Activated CD4-positive, alpha-beta memory T cell treated with anti-CD3 and anti-CD28 coated beads, Interleukin-2, amount 10 ng/mL, durations not matched to agents 7 days and 5 days (primary cell): Measurements from ENCODE around the gene PYGB. TPM values are rescaled to one million over a fixed set of nuclear protein-coding genes. Genes with fewer than 3 reads are reported as not detected.
"Not testable (repeated sequence)": the region's sequence is repeated elsewhere in the genome, so short reads cannot be mapped to it uniquely, and the experiment has no call there.

Source experiments
- CTCF ChIA-PET: fragments of 350-600 bp; sonication (Branson Sonifier 250); formaldehyde crosslinking; loops from one replicate; lab custom pipeline; 2021; ENCODE audit warnings: antibody characterized with exemption, inconsistent platforms; lab: Charles Lee
- POLR2A ChIA-PET: fragments of 350-600 bp; sonication (Branson Sonifier 250); formaldehyde crosslinking; loops from one replicate; lab custom pipeline; 2021; ENCODE audit warnings: antibody characterized with exemption; lab: Charles Lee
- DNase-seq: peaks from one replicate; pipeline ENCODE4 v3.0.0-alpha.2; 2020
- H3K27ac Mint-ChIP-seq: one replicate; pipeline ENCODE4 v1.8.0; 2021; ENCODE audit warnings: mild to moderate bottlenecking, mixed read lengths
- H3K27me3 Mint-ChIP-seq: one replicate; pipeline ENCODE4 v1.8.0; 2021; ENCODE audit warnings: mixed read lengths
- H3K36me3 Mint-ChIP-seq: one replicate; pipeline ENCODE4 v1.8.0; 2021; ENCODE audit warnings: low read depth, mixed read lengths
- H3K4me1 Mint-ChIP-seq: one replicate; pipeline ENCODE4 v1.8.0; 2021; ENCODE audit warnings: mixed read lengths
- H3K4me3 Mint-ChIP-seq: one replicate; pipeline ENCODE4 v1.8.0; 2021; ENCODE audit warnings: mild to moderate bottlenecking, mixed read lengths
- H3K9me3 Mint-ChIP-seq: one replicate; pipeline ENCODE4 v1.8.0; 2021; ENCODE audit warnings: mixed read lengths
- total RNA-seq, 2 experiments: library from RNA; stranded (reverse); gene quantifications; one replicate each; pipeline ENCODE4 v1.2.3, GENCODE V29; 2021

The PYGB gene
- total RNA-seq, 2 experiments from 2014 or later, result 28.4 to 29.8 TPM

DNA sequence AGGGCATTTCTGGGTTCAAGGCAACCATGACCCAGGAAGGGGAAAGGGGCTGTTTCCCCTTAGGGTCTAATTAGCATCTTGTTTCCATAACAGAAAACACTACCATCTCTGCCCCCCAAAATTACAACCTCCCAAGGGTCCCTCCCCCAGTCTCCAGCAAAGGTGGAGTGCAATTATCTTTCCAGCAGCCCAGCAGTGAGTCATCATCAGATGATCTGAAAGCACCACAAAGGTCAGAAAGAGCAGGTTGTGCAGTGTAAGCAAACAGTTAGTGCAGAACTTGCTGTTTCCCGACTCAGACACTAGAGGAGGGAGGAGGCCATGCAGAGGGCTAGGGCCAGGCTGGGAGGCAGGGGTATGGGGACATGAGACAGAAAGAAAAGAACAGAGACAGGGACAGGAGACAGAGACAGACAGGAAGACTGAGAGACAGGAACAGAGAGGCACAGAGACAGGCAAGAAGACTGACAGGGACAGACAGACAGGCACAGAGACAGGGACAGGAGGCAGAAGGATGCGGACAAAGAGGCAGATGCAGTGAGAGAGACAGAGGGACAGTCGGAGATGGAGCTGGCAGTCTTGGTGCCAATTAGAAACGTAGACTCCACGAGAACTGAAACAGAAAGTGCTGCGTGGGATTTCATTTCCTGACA lies 62.5 kb downstream of the PYGB start:
- CTCF ChIA-PET, result interaction anchor here (1.1 to 3.8 kb wide), 2 partner anchors 88 to 98 kb away, joined by 3 to 22 read pairs; no protein-coding TSS in a partner anchor
- H3K4me1 Mint-ChIP-seq, result peaks cover 43% of the 10 kb centered on the region
- H3K4me3 Mint-ChIP-seq, result peak overlapping the region; percentile 72
- POLR2A ChIA-PET, result interaction anchor here (2.0 kb wide), 1 partner anchor 97 kb away, joined by 7 read pairs; the partner anchor contains the start of gene GINS1
- H3K36me3 Mint-ChIP-seq, result peaks cover 5% of the 10 kb centered on the region
- H3K9me3 Mint-ChIP-seq, result no peaks in the 10 kb centered on the region
- DNase-seq, result peak; percentile 76
- H3K27me3 Mint-ChIP-seq, result no peaks in the 10 kb centered on the region
- peak overlapping the region; percentile 98 for H3K27ac Mint-ChIP-seq

DNA sequence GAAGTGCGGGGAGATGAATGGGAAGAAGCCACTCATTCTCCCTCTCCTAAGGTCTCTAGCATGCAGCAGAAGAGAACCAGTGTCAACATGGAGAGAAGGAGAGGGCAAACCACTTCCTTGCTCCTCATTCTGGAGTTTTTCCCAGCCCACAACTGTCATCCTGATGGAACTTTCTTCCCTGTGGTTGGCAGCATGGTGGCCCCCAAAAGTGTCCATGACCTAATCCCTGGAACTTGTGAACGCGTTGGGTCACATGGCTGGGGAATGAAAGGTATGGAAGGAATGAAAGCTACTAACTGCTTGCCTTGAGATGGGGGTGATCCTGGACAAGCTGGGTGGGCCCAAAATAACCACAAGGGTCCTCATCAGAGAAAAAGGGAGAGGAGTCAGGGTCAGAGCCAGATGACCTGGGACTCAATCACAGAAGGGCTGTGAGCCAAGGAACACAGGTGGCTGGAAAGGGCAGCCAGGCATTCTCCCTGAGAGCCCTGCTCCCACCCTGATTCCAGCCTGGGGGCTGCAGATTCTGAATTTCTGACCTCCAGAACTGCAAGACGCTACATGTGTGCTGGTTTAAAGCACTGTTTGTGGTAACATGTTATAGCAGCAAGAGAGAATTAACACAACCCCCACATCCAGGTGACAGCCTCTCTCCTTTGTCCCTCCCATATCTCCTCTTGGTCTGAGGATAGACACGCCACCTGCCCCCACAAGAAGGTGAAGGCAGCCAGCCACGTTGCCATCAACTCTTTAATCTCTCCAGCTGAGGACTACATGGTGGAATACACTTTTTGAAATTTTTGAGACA lies 63.2 kb downstream of the PYGB start:
- peaks cover 48% of the 10 kb centered on the region for H3K4me1 Mint-ChIP-seq
- CTCF ChIA-PET, result interaction anchor here (1.1 to 3.8 kb wide), 2 partner anchors 87 to 97 kb away, joined by 3 to 22 read pairs; no protein-coding TSS in a partner anchor

DNA sequence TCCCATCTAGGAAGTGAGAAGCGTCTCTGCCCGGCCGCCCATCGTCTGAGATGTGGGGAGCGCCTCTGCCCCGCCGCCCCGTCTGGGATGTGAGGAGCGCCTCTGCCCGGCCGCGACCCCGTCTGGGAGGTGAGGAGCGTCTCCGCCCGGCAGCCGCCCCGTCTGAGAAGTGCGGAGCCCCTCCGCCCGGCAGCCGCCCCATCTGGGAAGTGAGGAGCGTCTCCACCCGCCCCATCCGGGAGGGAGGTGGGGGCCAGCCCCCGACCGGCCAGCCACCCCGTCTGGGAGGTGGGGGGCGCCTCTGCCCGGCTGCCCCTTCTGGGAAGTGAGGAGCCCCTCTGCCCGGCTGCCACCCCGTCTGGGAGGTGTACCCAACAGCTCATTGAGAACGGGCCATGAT lies 64.8 kb downstream of the PYGB start:
- H3K4me3 Mint-ChIP-seq, H3K36me3 Mint-ChIP-seq, POLR2A ChIA-PET, H3K9me3 Mint-ChIP-seq, H3K27me3 Mint-ChIP-seq, H3K27ac Mint-ChIP-seq, DNase-seq: not testable (repeated sequence)
- CTCF ChIA-PET, result interaction anchor here (3.8 kb wide), 1 partner anchor 86 kb away, joined by 22 read pairs; no protein-coding TSS in a partner anchor
- H3K4me1 Mint-ChIP-seq, result peaks cover 48% of the 10 kb centered on the region

More for the DNA sequence above, 63.2 kb downstream of the PYGB start:
- H3K27ac Mint-ChIP-seq, result peak overlapping the region; percentile 98
- no peaks in the 10 kb centered on the region for H3K9me3 Mint-ChIP-seq
- H3K36me3 Mint-ChIP-seq, result peaks cover 5% of the 10 kb centered on the region
- H3K4me3 Mint-ChIP-seq, result peak overlapping the region; percentile 72
- POLR2A ChIA-PET, result interaction anchor here (2.0 kb wide), 1 partner anchor 96 kb away, joined by 7 read pairs; the partner anchor contains the start of gene GINS1
- DNase-seq, result no peak
- no peaks in the 10 kb centered on the region for H3K27me3 Mint-ChIP-seq

DNA sequence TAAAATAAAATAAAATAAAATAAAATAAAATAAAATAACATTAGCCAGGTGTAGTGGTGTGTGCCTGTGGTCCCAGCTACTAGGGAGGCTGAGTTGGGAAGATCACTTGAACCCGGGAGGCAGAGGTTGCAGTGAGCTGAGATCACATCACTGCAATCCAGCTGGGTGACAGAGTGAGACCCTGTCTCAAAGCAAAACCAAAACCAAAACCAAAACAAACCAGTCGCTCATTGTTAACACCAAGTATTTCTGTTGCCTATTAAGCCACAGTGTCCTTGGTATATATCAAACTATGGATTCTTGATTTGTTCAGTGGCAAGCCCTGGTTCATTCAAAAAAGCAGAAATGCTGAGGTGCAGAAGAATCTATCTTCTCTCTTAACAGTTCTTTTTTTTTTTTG lies 65.7 kb downstream of the PYGB start:
- Mint-ChIP-seq H3K9me3 (no peaks in the 10 kb centered on the region), H3K4me3 (no peak overlapping the region), H3K4me1 (peaks cover 48% of the 10 kb centered on the region), H3K27me3 (no peaks in the 10 kb centered on the region), H3K27ac (peak overlapping the region; percentile 56), H3K36me3 (peaks cover 2% of the 10 kb centered on the region)
- no peak for DNase-seq
- ChIA-PET CTCF (no interaction called here), POLR2A (interaction anchor here (2.3 kb wide), 1 partner anchor 77 kb away, joined by 6 read pairs; the partner anchor contains the start of gene ABHD12)

DNA sequence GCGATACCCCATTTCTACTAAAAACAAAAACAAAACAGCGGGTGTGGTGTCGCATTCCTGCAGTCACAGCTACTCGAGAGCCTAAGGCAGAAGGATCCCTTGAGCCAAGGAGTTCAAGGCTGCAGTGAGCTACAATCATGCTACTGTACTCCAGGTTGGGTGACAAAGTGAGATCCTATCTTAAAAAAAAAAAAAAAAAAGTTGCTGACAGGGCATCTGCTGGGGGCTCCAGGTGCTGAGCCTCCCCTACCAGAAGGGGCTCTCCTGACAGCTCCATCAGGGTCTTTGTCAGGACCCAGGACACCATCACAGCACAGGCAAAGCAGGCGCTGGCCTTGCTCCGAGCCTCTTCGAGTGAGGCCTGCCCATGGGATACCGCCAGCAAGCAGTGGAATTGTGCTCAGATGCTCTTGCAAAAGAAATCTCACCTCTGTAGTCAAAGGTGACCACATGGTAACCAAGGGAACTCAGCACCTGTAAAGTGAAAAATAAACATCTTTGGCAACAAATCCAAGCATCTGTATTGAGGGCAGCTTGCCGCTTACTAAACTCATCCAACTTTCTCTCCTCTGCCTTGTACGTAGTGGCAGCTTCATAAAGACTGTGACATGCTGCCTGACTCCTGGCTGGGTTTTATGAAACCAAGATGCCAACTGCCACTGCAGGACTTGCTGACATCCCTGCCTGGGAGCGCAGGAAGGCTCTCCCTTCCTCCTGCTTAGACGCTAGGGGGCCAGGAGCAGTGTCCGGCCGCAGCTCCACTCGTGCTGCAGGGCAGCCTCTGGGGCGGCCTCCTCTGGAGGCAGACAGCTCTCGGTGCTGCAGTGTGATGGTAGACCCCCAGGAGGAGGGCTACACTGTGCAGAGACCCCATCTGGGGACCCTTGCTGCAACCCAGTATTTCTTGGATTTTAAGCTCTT lies 66.9 kb downstream of the PYGB start:
- peaks cover 38% of the 10 kb centered on the region for H3K4me1 Mint-ChIP-seq
- no peak overlapping the region for H3K27ac Mint-ChIP-seq
- POLR2A ChIA-PET, result interaction anchor here (1.1 to 2.3 kb wide), 4 partner anchors 67 to 93 kb away, joined by 3 to 9 read pairs (median 4); partner anchors contain the start of genes ABHD12, GINS1 and PYGB

DNA sequence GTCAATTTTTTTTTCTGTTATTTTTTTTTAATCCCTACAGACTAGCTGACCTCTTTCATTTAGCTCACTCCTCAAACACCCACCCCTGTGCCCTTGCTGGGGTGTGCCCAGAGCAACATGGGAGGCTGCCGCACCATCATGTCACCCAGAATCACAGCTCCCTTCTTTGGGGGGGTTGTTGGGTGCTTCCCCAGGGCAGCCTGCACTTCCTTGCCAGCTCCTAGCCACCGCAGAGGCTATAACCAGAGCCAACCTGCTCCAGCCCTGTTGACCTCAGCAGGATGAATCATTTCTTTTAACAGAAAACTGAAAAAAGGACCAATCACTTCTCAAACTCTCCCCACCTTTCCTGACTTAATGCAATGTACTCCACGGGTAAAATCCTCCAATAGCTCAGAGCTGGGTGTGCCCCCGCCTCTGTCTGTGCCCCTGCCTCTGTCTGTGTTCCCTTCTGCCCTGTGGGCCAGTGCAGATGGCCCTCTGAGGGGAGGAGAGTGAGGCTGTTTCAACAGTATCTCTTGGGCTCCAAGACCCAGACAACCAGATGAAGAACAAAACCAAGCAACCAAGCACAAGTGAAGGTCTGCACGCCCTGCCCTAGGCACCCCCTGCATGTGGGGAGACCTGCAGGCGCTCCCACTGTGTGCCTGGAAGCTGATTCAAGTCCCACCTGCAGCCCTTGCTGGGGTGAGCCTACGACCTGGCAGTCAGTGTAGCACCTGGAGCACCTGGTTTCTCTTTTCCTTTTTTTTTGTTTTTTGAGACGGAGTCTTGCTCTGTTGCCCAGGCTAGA lies 67.7 kb downstream of the PYGB start:
- no peak for DNase-seq
- H3K9me3 Mint-ChIP-seq, result no peaks in the 10 kb centered on the region
- H3K4me1 Mint-ChIP-seq, result peaks cover 30% of the 10 kb centered on the region
- peaks cover 5% of the 10 kb centered on the region for H3K36me3 Mint-ChIP-seq
- ChIA-PET POLR2A (interaction anchor here (1.1 to 2.3 kb wide), 5 partner anchors 12 to 92 kb away, joined by 3 to 9 read pairs (median 3); partner anchors contain the start of genes ABHD12, GINS1 and PYGB), CTCF (no interaction called here)
- no peak overlapping the region for H3K4me3 Mint-ChIP-seq
- no peak overlapping the region for H3K27ac Mint-ChIP-seq
- H3K27me3 Mint-ChIP-seq, result no peaks in the 10 kb centered on the region

More for the DNA sequence above, 66.9 kb downstream of the PYGB start:
- Mint-ChIP-seq H3K27me3 (no peaks in the 10 kb centered on the region), H3K9me3 (no peaks in the 10 kb centered on the region), H3K36me3 (peaks cover 2% of the 10 kb centered on the region), H3K4me3 (no peak overlapping the region)
- CTCF ChIA-PET, result interaction anchor here (0.9 kb wide), 1 partner anchor 20 kb away, joined by 3 read pairs; no protein-coding TSS in a partner anchor
- no peak for DNase-seq

DNA sequence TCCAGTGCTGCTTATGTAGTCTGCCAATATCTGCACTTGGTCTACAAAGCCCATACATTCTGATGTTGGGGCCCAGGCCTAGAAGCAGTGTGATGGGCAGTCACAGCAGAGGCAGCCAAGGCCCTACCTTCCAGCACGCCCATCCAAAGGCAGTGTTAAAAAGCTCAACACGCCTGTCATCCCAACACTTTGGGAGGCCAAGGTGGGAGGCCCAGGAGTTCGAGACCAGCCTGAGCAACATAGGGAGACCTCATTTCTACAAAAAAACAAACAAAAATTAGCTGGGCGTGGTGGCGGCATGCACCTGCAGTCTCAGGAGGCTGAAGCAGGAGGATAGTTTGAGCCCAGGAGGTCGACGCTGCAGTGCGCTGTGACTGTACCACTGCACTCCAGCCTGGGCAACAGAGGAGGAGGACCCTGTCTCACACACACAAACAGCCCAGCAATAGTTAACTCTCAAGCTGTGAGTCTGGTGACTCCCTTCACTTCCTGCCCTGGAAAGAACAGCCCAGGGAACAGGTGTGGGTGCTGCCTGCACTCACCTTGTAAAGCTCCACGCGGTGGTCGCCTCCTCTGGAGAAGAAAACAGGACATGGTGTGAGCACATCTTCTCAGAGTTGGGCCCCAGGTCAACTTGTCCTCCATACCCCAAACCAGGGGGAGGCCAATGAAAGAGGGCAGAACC lies 68.8 kb downstream of the PYGB start:
- Mint-ChIP-seq H3K4me3 (no peak overlapping the region), H3K27ac (no peak overlapping the region), H3K9me3 (no peaks in the 10 kb centered on the region), H3K36me3 (peaks cover 5% of the 10 kb centered on the region), H3K4me1 (peaks cover 24% of the 10 kb centered on the region), H3K27me3 (no peaks in the 10 kb centered on the region)
- CTCF ChIA-PET, result no interaction called here
- no peak for DNase-seq
- POLR2A ChIA-PET, result interaction anchor here (1.5 kb wide), 1 partner anchor 11 kb away, joined by 3 read pairs; no protein-coding TSS in a partner anchor

DNA sequence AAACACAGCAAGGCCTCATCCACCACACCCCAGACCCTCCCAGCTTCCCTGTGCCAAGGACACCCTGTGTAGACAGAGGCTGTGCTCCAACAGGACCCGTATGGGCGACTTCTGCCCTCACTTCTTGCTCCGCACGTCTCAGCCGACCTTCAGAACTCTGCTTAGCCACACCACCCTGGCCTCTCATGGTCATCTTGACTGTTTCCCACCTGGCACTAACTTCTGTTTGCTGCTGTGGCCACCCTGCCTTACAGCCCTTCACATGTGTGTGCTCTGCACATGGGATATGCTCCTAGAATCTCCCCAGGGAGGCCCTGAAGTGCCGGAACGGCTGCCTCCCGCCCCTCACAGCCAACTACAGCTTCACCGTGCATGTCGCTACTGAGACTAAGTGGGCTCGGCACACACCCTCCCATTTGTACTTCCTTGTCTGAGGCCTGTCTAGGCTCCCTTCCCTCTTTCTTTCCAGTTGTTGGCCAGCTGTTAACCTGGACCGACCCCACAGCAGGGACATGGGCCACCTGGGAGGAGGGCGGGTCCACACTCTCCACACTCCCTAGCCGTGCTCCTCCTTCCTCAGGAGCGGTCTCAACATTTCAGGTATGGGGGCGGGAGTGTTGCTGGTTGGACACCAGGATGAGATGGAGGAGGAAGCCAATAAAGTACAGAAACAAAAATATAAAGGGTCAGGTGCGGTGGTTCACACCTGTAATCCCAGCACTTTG lies 69.6 kb downstream of the PYGB start:
- Mint-ChIP-seq H3K27ac (peak overlapping the region; percentile 6), H3K27me3 (no peaks in the 10 kb centered on the region), H3K4me1 (peaks cover 24% of the 10 kb centered on the region), H3K9me3 (no peaks in the 10 kb centered on the region), H3K36me3 (peaks cover 2% of the 10 kb centered on the region), H3K4me3 (no peak overlapping the region)
- ChIA-PET POLR2A (no interaction called here), CTCF (no interaction called here)
- no peak for DNase-seq

DNA sequence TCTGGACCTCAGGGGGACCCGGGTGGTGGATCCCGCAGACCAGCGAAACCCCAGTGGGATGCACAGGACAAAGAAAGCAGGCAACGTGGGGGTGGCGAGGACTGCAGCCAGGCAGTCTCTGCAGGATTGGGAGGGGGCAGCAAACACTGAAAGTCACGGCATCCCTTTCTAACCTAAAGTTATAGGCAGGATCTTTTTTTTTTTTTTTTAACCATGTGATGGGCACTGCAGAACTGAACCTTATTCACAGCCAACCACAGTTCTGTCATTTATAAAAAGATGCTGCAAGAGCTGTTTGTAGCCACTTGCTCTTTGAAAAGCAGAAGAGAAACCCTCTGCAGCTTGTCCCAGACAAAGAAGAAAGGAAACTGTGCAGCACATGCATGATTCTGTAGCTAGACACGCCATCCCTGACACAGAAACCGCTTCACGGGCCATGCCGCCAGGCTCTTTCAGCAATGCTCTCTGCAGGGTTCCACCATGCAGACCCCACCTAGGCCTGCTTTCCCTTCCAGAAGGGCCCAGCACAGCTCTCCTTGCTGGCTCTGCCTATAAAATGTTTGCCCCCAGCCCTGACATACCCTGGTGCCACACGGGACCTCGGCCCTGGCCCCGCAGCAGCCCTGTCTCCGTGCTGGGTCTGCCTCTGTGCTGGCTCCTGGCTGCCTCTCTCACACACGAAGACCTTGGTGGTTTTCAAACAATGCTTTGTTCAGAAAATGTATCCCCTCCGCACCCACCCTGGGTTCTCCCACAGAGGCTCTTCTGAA lies 70.8 kb downstream of the PYGB start:
- Mint-ChIP-seq H3K27me3 (no peaks in the 10 kb centered on the region), H3K36me3 (peaks cover 9% of the 10 kb centered on the region), H3K27ac (no peak overlapping the region), H3K4me3 (no peak overlapping the region), H3K4me1 (peaks cover 22% of the 10 kb centered on the region), H3K9me3 (no peaks in the 10 kb centered on the region)
- ChIA-PET POLR2A (no interaction called here), CTCF (no interaction called here)
- no peak for DNase-seq

DNA sequence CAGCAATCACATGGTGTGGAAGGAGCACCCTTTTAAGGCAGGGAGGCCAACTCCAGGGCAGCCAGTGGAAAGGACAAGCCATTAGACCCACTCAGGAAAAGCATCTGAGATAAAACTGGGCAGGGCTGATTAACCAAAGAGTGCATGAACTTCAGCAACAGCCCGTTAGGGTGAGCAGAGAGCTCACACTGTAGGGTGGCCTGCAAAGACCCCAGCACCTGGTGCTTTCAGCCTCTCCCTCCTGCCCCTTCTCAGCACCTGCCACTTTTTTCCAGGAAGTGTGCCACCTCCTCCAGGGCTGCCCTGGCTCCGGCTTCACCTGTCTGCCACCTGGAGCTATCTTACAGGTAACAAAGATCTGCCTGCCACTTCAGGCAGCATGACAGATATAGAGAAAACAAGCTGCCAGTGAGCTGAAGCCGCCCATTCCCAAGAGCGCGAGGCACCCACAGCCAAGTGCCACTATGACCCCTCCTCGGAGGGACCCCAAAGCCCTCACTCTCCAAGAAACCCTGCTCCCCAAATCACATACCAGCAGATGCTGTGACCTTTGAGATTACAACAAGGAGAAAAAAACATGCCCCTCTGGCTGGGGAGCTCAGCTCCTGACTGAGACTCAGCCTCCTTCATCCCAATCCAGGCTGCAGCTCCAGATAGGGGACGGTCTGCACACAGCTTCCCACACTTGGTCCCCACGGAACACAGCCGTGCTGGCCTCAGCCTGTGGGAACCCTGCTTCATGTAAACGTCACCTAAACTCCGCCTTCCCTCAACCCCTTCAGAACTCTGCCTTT lies 71.6 kb downstream of the PYGB start:
- ChIA-PET POLR2A (no interaction called here), CTCF (no interaction called here)
- Mint-ChIP-seq H3K36me3 (peaks cover 9% of the 10 kb centered on the region), H3K4me1 (peaks cover 17% of the 10 kb centered on the region), H3K27me3 (no peaks in the 10 kb centered on the region), H3K4me3 (no peak overlapping the region), H3K9me3 (no peaks in the 10 kb centered on the region), H3K27ac (no peak overlapping the region)
- DNase-seq, result no peak
